OCI-LY3 (cell line): ENCODE results near the gene ROCK2.

Experiments used
- H2AFZ ChIP-seq: fragments of 200-600, 300-600 bp; shearing (Covaris generic); 2 replicates; pipeline ENCODE4 v1.6.0; 2014; ENCODE audit warnings: antibody characterized with exemption, low read depth, low read length
- H3K27ac ChIP-seq: fragments of 200-600, 300-600 bp; sonication (generic); 2 replicates; pipeline ENCODE4 v1.5.1; 2014; ENCODE audit warnings: mild to moderate bottlenecking, low read length, moderate library complexity, mixed read lengths
- H3K27me3 ChIP-seq: fragments of 200-600, 300-600 bp; sonication (generic); 2 replicates; pipeline ENCODE4 v1.6.1; 2014; ENCODE audit warnings: low read depth, low read length, mixed read lengths
- H3K36me3 ChIP-seq: fragments of 200-600, 300-600 bp; sonication (generic); replicated peaks from 2 replicates; pipeline ENCODE3; 2014; ENCODE audit warnings: low read depth, low read length, mixed read lengths
- H3K4me1 ChIP-seq: fragments of 300-600, 200-600 bp; sonication (generic); 2 replicates; pipeline ENCODE4 v1.6.1; 2014; ENCODE audit warnings: low read length, mixed read lengths
- H3K4me2 ChIP-seq: fragments of 200-600, 300-600 bp; sonication (generic); 2 replicates; pipeline ENCODE4 v1.6.1; 2014; ENCODE audit warnings: low read length, mixed read lengths
- H3K4me3 ChIP-seq: fragments of 300-600, 200-600 bp; sonication (generic); 2 replicates; pipeline ENCODE4 v1.5.1; 2014; ENCODE audit warnings: antibody characterized with exemption, mild to moderate bottlenecking, low read length, moderate library complexity
- H3K79me2 ChIP-seq: fragments of 300-600, 200-600 bp; shearing (Covaris generic); 2 replicates; pipeline ENCODE4 v1.6.1; 2014; ENCODE audit warnings: mild to moderate bottlenecking, low read length, mixed read lengths
- H3K9ac ChIP-seq: fragments of 300-600, 200-600 bp; shearing (Covaris generic); 2 replicates; pipeline ENCODE4 v1.6.0; 2014; ENCODE audit warnings: mild to moderate bottlenecking, low read length, moderate library complexity
- H3K9me3 ChIP-seq: fragments of 200-600, 300-600 bp; shearing (Covaris generic); 2 replicates; pipeline ENCODE4 v1.6.1; 2014; ENCODE audit warnings: low read length, mixed read lengths; ENCODE audit not compliant: insufficient read depth
- H4K20me1 ChIP-seq: fragments of 200-600, 300-600 bp; sonication (generic); 2 replicates; pipeline ENCODE4 v1.6.1; 2016; ENCODE audit warnings: low read length, mixed read lengths; ENCODE audit not compliant: insufficient read depth
- EZH2phosphoT487 ChIP-seq: fragments of 200-600 bp; shearing (Covaris generic); IDR thresholded peaks from 2 replicates; pipeline ENCODE4 v1.6.1; 2018; ENCODE audit warnings: antibody characterized with exemption, mixed run types, low read depth
- TF ChIP-seq, protein P1 (sequence below): fragments of 200-600, 300-600 bp; sonication (generic); IDR thresholded peaks from 2 replicates; pipeline ENCODE4 v1.5.1; 2014; ENCODE audit warnings: antibody characterized with exemption, low read length, low read depth

ROCK2 gene

DNA sequence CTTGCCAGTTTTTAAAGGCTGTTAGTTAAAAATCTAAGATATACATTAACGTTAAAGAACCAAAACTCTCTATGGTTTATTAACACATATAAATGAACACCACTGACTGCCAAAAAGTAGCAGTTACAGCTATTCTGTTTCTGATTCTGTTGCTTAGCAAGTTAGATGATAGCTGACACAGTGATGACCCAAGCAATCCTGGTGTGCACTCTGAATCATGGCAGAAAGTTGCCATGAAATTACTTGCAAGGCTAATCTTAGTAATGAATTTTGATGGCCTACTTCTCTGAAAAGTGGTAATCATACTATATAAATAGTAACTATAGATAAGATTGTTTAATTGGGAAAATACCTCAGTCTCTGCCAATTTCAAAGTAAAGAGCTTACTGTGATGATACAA is 57.7 kb downstream of the ROCK2 start:
- Histone ChIP-seq H3K4me2 (no peak overlapping the region), H3K9ac (no peak overlapping the region), H3K4me1 (no peaks in the 10 kb centered on the region), H3K27me3 (no peaks in the 10 kb centered on the region), H3K9me3 (no peaks in the 10 kb centered on the region), H2AFZ (no peak overlapping the region), H3K79me2 (peaks cover 23% of the 10 kb centered on the region), H3K36me3 (peaks cover 13% of the 10 kb centered on the region), H4K20me1 (0 out of 2 replicates have a peak, but pooled peaks cover 8% of the 10 kb centered on the region), H3K27ac (no peak overlapping the region), H3K4me3 (no peak overlapping the region)
- no peak for TF ChIP-seq EZH2phosphoT487

DNA sequence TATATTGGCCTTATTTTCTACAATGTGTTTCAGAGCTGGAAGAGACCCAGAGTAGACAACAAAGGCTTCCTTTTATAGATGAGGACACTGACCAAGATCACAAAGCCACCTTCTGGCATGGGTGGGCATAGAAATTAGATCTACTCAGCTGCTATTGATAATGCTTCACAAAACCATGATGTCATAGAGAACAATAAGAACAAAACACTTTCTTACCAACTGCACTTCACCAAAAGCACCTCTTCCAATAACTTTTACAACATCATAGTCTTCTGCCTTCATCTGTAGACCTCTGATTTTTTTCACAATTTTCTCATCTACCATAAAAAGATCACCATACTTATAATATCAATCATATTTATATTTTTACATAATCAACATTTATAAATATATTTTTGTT is 58.1 kb downstream of the ROCK2 start:
- Histone ChIP-seq H3K79me2 (peaks cover 19% of the 10 kb centered on the region), H3K9me3 (no peaks in the 10 kb centered on the region), H3K27me3 (no peaks in the 10 kb centered on the region), H3K4me3 (no peak overlapping the region), H2AFZ (no peak overlapping the region), H3K4me2 (no peak overlapping the region), H4K20me1 (0 out of 2 replicates have a peak, but pooled peaks cover 4% of the 10 kb centered on the region), H3K9ac (no peak overlapping the region), H3K4me1 (no peaks in the 10 kb centered on the region), H3K36me3 (peaks cover 13% of the 10 kb centered on the region), H3K27ac (no peak overlapping the region)
- no peak for TF ChIP-seq EZH2phosphoT487
- TF ChIP-seq, protein P1, sequence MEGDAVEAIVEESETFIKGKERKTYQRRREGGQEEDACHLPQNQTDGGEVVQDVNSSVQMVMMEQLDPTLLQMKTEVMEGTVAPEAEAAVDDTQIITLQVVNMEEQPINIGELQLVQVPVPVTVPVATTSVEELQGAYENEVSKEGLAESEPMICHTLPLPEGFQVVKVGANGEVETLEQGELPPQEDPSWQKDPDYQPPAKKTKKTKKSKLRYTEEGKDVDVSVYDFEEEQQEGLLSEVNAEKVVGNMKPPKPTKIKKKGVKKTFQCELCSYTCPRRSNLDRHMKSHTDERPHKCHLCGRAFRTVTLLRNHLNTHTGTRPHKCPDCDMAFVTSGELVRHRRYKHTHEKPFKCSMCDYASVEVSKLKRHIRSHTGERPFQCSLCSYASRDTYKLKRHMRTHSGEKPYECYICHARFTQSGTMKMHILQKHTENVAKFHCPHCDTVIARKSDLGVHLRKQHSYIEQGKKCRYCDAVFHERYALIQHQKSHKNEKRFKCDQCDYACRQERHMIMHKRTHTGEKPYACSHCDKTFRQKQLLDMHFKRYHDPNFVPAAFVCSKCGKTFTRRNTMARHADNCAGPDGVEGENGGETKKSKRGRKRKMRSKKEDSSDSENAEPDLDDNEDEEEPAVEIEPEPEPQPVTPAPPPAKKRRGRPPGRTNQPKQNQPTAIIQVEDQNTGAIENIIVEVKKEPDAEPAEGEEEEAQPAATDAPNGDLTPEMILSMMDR = no peak

DNA sequence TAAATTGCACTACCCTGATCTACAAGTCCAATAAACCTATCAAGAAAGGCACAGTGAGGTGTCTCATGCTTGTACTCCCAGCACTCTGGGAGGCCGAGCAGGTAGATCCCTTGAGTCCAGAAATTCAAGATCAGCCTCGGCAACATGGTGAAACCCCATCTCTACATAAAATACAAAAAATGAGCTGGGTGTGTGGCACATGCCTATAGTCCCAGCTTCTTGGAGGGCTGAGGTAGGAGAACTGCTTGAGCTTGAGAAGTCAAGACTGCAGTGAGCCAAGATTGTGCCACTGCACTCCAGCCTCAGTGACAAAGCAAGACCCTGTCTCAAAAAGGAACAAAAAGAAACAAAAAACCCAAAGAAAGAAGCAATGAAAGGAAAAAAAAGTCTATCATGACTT is 58.9 kb downstream of the ROCK2 start:
- Histone ChIP-seq H3K4me1 (no peaks in the 10 kb centered on the region), H2AFZ (no peak overlapping the region), H4K20me1 (0 out of 2 replicates have a peak, but pooled peaks cover under 1% of the 10 kb centered on the region), H3K9ac (no peak overlapping the region), H3K27ac (no peak overlapping the region), H3K9me3 (no peaks in the 10 kb centered on the region), H3K4me3 (no peak overlapping the region), H3K4me2 (no peak overlapping the region), H3K27me3 (no peaks in the 10 kb centered on the region), H3K79me2 (peaks cover 15% of the 10 kb centered on the region), H3K36me3 (peaks cover 13% of the 10 kb centered on the region)
- TF ChIP-seq EZH2phosphoT487 = no peak
- TF ChIP-seq, protein P1 = no peak

DNA sequence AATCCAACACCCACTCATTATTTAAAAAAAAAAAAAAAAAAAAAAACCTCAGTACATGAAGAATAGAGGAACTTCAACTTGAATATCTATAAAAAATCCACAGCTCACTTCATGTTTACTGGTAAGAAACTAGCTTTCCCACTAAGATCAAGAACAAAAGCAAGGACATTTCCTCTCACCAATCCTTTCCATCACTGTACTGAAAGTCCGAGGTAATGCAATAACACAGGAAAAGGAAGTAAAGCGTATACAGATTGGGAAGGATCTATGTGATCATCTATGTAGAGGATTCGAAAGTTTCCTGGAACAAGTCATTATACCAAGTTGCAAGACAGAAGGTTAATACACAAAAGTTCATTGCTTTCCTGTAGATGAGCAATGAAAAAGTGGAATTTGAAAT is 63.2 kb downstream of the ROCK2 start:
- TF ChIP-seq, protein P1 = no peak
- no peaks in the 10 kb centered on the region for H3K27me3 ChIP-seq
- H3K36me3 ChIP-seq = peaks cover 21% of the 10 kb centered on the region
- H3K4me3 ChIP-seq = no peak overlapping the region
- no peak overlapping the region for H2AFZ ChIP-seq
- no peak overlapping the region for H3K4me2 ChIP-seq
- H3K4me1 ChIP-seq = peaks cover 6% of the 10 kb centered on the region
- no peak overlapping the region for H3K9ac ChIP-seq
- H3K27ac ChIP-seq = no peak overlapping the region
- no peaks in the 10 kb centered on the region for H4K20me1 ChIP-seq
- no peaks in the 10 kb centered on the region for H3K9me3 ChIP-seq
- peaks cover 3% of the 10 kb centered on the region; the same call in 1 of the 2 replicates for H3K79me2 ChIP-seq

DNA sequence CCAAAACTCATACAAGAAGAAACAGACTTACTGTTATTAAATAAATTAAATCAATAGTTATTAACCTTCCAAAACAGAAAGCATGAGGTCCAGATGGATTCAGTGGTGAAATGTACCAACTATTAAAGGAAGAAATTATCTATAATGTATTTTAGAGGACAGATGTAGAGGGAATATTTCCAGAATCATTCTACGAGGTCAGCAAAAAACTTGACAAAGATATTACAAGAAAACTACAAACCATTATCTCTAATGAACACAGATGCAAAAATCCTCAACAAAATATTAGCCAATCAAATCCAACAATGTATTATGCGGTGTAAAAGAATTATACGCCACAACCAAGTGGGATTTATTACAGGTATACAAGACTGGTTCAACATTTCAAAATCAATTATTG is 63.7 kb downstream of the ROCK2 start:
- peaks cover 21% of the 10 kb centered on the region for H3K36me3 ChIP-seq
- no peak for TF ChIP-seq EZH2phosphoT487
- TF ChIP-seq, protein P1 = no peak

More for the DNA sequence above, 63.7 kb downstream of the ROCK2 start:
- H3K79me2 ChIP-seq = peaks cover 3% of the 10 kb centered on the region; the same call in 1 of the 2 replicates
- no peak overlapping the region for H3K27ac ChIP-seq
- no peak overlapping the region for H2AFZ ChIP-seq
- no peaks in the 10 kb centered on the region for H3K9me3 ChIP-seq
- H3K4me1 ChIP-seq = peaks cover 10% of the 10 kb centered on the region
- H3K4me2 ChIP-seq = no peak overlapping the region
- no peaks in the 10 kb centered on the region for H4K20me1 ChIP-seq
- no peak overlapping the region for H3K9ac ChIP-seq
- no peak overlapping the region for H3K4me3 ChIP-seq
- H3K27me3 ChIP-seq = no peaks in the 10 kb centered on the region
